ENCODE results near the gene LRIG1. TPM values are rescaled to one million over a fixed set of nuclear protein-coding genes. Genes with fewer than 3 reads are reported as not detected.

LRIG1 gene
- total and polyA plus RNA-seq, 9 of the 15 experiments (the other 6 are each of a cell fraction or from before 2014, with no cell fraction given): 0.05 to 0.38 (median 0.13) TPM; not detected in 3

DNA sequence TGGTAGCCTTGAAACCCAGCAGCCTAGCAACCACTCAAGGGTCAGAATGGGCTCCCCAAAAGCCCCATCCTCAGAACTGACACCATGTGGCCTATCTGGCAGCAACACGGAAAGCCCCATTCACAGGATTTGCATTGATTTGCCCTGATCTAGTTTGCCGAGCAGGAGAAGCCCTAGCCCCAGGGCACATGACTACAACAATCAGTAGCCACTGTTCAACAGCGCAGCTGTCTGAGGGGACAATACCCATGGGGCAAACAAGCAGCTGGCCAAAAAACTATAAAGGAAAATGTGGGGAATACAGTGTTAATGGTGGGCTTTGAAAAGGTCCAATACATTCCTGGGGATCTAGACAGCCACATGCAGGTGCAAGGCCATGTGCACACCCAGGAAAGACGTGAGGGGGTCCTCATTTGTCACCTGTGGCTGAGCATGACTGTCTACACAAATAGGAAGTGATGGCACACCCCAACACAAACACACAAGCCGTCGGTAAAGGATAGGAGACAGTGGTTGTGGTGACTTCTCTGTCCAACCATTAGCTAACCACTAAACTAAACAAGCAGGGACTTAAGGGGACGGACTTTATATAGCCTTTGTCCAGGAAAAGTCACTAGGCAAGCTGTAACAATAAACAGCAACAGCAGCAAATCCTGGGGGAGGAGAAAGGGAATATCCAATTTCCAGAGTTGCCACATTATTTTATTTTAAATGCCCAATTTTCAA lies 113.7 kb downstream of the LRIG1 start:
- H3K4me3 ChIP-seq: no peak overlapping the region
- CTCF ChIA-PET (ENCODE audit: low intra/inter-chr PET ratio): no interaction called here
- H4K20me1 ChIP-seq (replicated peaks; ENCODE audit: control insufficient read depth, insufficient read depth, low read length): no peaks in the 10 kb centered on the region
- H3K27me3 ChIP-seq (ENCODE audit: control insufficient read depth in 2 of 2, insufficient read depth in 2 of 2, low read length in 2 of 2): no peaks in the 10 kb centered on the region
- POLR2A ChIA-PET: no interaction called here
- intact Hi-C loops (cut with micrococcal nuclease) (no loop called here), in situ Hi-C loops (cut with MboI) (no loop called here)
- no peak overlapping the region for H3K4me2 ChIP-seq (ENCODE audit: insufficient read depth, low read length)
- 51% methylated on average over 5 of the region's 7 CpGs for WGBS (ENCODE audit: insufficient coverage, low coverage, missing lambda C conversion rate)
- no peaks in the 10 kb centered on the region for H3K79me2 ChIP-seq (ENCODE audit: control insufficient read depth, insufficient read depth, low read length)
- DNase-seq (ENCODE audit: extremely low read depth in 1 of 4, low spot score in 3 of 4) (no peak), ATAC-seq (no peak), FAIRE-seq (no peak)
- H2AFZ ChIP-seq (ENCODE audit: low read depth, low read length): no peak overlapping the region
- no peak overlapping the region for H3K27ac ChIP-seq (ENCODE audit: extremely low read depth, low read depth, low read length)
- BruUV-seq (replicated peaks): no TSS peak
- H3K36me3 ChIP-seq (ENCODE audit: control insufficient read depth, insufficient read depth, low read length): no peaks in the 10 kb centered on the region
- H3K9ac ChIP-seq (ENCODE audit: insufficient read depth in 1 of 2, low read depth in 2 of 2, low read length in 2 of 2): no peak overlapping the region
- H3K9me3 ChIP-seq (replicated peaks; ENCODE audit: control insufficient read depth, insufficient read depth, low read depth, low read length): no peaks in the 10 kb centered on the region
- no peaks in the 10 kb centered on the region for H3K4me1 ChIP-seq (replicated peaks in 1 of 2; ENCODE audit: control insufficient read depth in 2 of 2, insufficient read depth in 2 of 2, low read length in 2 of 2)
- H3K9me1 ChIP-seq (ENCODE audit: control insufficient read depth, insufficient read depth, low read length): no peaks in the 10 kb centered on the region
- TF ChIP-seq IRF2 (CRISPR knock-in tag; IDR thresholded peaks at IDR 0.05) (no peak), ZNF384 (IDR thresholded peaks at IDR 0.05; ENCODE audit: low read depth, low read length) (no peak), ZEB2 (IDR thresholded peaks at IDR 0.05) (no peak), ZNF707 (CRISPR knock-in tag; conservative IDR thresholded peaks at IDR 0.05) (no peak)
- TF ChIP-seq, protein P1, sequence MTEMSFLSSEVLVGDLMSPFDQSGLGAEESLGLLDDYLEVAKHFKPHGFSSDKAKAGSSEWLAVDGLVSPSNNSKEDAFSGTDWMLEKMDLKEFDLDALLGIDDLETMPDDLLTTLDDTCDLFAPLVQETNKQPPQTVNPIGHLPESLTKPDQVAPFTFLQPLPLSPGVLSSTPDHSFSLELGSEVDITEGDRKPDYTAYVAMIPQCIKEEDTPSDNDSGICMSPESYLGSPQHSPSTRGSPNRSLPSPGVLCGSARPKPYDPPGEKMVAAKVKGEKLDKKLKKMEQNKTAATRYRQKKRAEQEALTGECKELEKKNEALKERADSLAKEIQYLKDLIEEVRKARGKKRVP (CRISPR knock-in tag; IDR thresholded peaks at IDR 0.05): no peak
- TF ChIP-seq, protein P2, sequence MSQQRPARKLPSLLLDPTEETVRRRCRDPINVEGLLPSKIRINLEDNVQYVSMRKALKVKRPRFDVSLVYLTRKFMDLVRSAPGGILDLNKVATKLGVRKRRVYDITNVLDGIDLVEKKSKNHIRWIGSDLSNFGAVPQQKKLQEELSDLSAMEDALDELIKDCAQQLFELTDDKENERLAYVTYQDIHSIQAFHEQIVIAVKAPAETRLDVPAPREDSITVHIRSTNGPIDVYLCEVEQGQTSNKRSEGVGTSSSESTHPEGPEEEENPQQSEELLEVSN (IDR thresholded peaks at IDR 0.05; ENCODE audit: borderline replicate concordance in 1 of 2, extremely low read depth in 1 of 2, insufficient read depth in 1 of 2, insufficient read length in 1 of 2, low read depth in 1 of 2, low read length in 1 of 2, poor library complexity in 1 of 2, severe bottlenecking in 1 of 2): no peak
